Esophagus squamous epithelium (tissue), 5 donors: ENCODE data around the gene PIH1D1. TPM values are rescaled to one million over a fixed set of nuclear protein-coding genes. Genes with fewer than 3 reads are reported as not detected.

ENCODE experiments used
- DNase-seq: peaks from one replicate; lab custom pipeline; 2025; lab: John Stamatoyannopoulos, UW
- H3K27ac ChIP-seq, 4 donors: fragments of 200-600 bp; sonication (generic); one replicate each; pipeline ENCODE4 v1.5.1; 2016 to 2019; ENCODE audit warnings: mild to moderate bottlenecking in 1 of 4
- H3K27me3 ChIP-seq, 4 donors: fragments of 200-600 bp; sonication (generic); 1 replicate in 3 of 4; 2 replicates in 1 of 4; pipeline versions ENCODE4 v1.5.1 to v1.6.0; 2017 to 2021; ENCODE audit warnings: antibody characterized with exemption in 1 of 4
- H3K36me3 ChIP-seq, 3 donors: fragments of 200-600 bp; sonication (generic); one replicate each; pipeline ENCODE4 v1.5.1; 2016 to 2019
- H3K4me1 ChIP-seq, 3 donors: fragments of 200-600 bp; sonication (generic); one replicate each; pipeline ENCODE4 v1.5.1; 2017 to 2019
- H3K4me3 ChIP-seq, 4 donors: fragments of 200-600 bp; sonication (generic); 1 replicate in 3 of 4; 2 replicates in 1 of 4; pipeline ENCODE4 v1.5.1; 2016 to 2019; ENCODE audit warnings: mild to moderate bottlenecking in 2 of 4, moderate library complexity in 1 of 4
- H3K9me3 ChIP-seq, 3 donors: fragments of 200-600 bp; sonication (generic); one replicate each; pipeline ENCODE4 v1.5.1; 2016 to 2019
- CTCF ChIP-seq, 6 experiments: fragments of 450-650 bp in 4 of 6; fragments of 200-600 bp in 2 of 6; sonication (generic) in 2 of 6; IDR thresholded peaks; one replicate each; pipeline ENCODE4 v1.5.1; 2016 to 2019; ENCODE audit warnings: antibody characterized with exemption in 6 of 6, mild to moderate bottlenecking in 4 of 6, moderate library complexity in 4 of 6
- POLR2A ChIP-seq, 4 donors: fragments of 450-650 bp; IDR thresholded peaks; one replicate each; pipeline ENCODE4 v1.6.1; 2017; ENCODE audit warnings: antibody characterized with exemption in 4 of 4, mild to moderate bottlenecking in 4 of 4, moderate library complexity in 3 of 4
- WGBS, 2 donors: methylation state at CpG; one replicate each; pipeline ENCODE4 v1.1.5; 2018; 5-methylcytosine and 5-hydroxymethylcytosine counted together
- intact Hi-C: fragments of 100-400 bp; cut with DNase I; formaldehyde crosslinking; loops from one replicate; pipeline ENCODE4 v1.15.0; 2022
- small RNA-seq, 4 donors: library from RNA; depleted of rRNA; stranded (forward); fragments of <200 nt; gene quantifications; one replicate each; pipeline ENCODE3, GENCODE V24; 2016
- total RNA-seq, 4 donors: library from RNA; depleted of rRNA; stranded (reverse); fragments of >200 nt; gene quantifications; one replicate each; pipeline ENCODE4 v1.1.0, GENCODE V29; 2016
- donor health status: DM: yes; HTN: yes; CAD: no.

The PIH1D1 gene
- total RNA-seq, 4 donors from 2014 or later = 54.4 to 91.2 (median 67.2) TPM

DNA sequence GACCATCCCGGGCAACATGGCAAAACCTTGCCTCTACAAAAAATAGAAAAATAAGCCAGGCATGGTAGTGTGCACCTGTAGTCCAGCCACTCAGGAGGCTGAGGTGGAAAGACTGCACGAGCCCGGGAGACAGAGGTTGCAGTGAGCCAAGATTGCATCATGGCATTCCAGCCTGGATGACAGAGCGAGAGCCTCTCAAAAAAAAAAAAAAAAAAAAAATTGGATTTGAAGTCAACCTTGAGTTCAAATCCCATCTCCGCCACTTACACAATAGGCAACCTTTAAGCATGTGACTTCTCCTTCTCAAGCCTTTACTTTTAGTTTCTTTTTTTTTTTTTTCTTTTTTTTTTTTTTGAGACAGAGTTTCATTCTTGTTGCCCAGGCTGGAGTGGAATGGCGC, 51.6 kb downstream of the PIH1D1 start:
- Histone ChIP-seq H3K36me3 (no peaks in the 10 kb centered on the region), H3K27ac (no peak overlapping the region), H3K27me3 (peaks cover 0 to 11% (median 0%) of the 10 kb centered on the region in 4 donors), H3K4me1 (no peaks in the 10 kb centered on the region), H3K9me3 (no peaks in the 10 kb centered on the region), H3K4me3 (no peak overlapping the region)
- DNase-seq = no peak
- intact Hi-C loops = no loop called here
- WGBS, 2 donors = 79 to 82% methylated on average over 6 of the region's 6 CpGs
- TF ChIP-seq CTCF (IDR thresholded peaks at IDR 0.05) = no peak
- no peak for TF ChIP-seq POLR2A (IDR thresholded peaks at IDR 0.05)

- H3K9me3 ChIP-seq = no peaks in the 10 kb centered on the region
- no peaks in the 10 kb centered on the region for H3K36me3 ChIP-seq
- TF ChIP-seq CTCF (IDR thresholded peaks at IDR 0.05) = no peak
- TF ChIP-seq POLR2A (IDR thresholded peaks at IDR 0.05) = no peak
- no peak overlapping the region for H3K27ac ChIP-seq
- peaks cover 0 to 22% (median 0%) of the 10 kb centered on the region in 4 donors for H3K27me3 ChIP-seq
- WGBS, 2 donors = 85 to 100% methylated on average over 1 to 6 of the region's 6 CpGs
- no peak for DNase-seq
- H3K4me1 ChIP-seq = no peaks in the 10 kb centered on the region
- intact Hi-C loops = no loop called here
- no peak overlapping the region for H3K4me3 ChIP-seq
Measured at GRCh38 chr19:49398931-49399330, 52.7 kb downstream of the PIH1D1 start.

DNA sequence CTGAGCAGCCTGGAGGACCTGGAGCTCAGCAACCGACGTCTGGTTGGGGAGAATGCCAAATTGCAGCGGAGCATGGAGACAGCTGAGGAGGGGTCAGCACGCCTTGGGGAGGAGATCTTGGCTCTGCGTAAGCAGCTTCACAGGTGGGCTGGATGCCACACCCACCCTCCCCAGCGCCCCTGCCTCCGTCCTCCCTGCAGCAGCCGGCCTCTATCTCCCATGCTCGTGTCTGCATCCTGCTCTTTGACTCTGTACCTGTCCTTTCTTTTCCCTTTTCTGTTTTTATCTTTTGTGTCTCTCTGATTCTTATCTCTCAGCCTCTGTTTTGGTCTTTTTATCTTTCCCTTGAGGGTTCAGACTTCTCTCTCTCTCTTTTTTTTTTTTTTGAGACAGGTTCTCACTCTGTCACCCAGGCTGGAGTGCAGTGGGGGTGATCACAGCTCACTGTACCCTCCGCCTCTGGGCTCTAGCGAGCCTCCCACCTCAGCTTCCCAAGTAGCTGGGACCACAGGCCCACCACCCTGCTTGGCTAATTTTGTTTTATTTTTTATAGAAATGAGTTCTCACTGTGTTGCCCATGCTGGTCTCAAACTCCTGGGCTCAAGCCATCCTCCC, 53.5 kb downstream of the PIH1D1 start:
- Histone ChIP-seq H3K27me3 (peaks cover 0 to 29% (median 0%) of the 10 kb centered on the region in 4 donors), H3K4me3 (no peak overlapping the region), H3K27ac (no peak overlapping the region), H3K36me3 (no peaks in the 10 kb centered on the region), H3K9me3 (no peaks in the 10 kb centered on the region), H3K4me1 (no peaks in the 10 kb centered on the region)
- TF ChIP-seq CTCF (IDR thresholded peaks at IDR 0.05) (no peak), POLR2A (IDR thresholded peaks at IDR 0.05) (no peak)
- WGBS, 2 donors = 58 to 62% methylated on average over 9 to 10 of the region's 11 CpGs
- DNase-seq = no peak
- intact Hi-C loops = no loop called here

GRCh38 chr19:49396738-49397505, 54.7 kb downstream of the PIH1D1 start:
- H3K27ac ChIP-seq = no peak overlapping the region
- TF ChIP-seq POLR2A (IDR thresholded peaks at IDR 0.05) (no peak), CTCF (IDR thresholded peaks at IDR 0.05) (no peak)
- DNase-seq = no peak
- H3K27me3 ChIP-seq = peaks cover 0 to 29% (median 0%) of the 10 kb centered on the region in 4 donors
- no peaks in the 10 kb centered on the region for H3K9me3 ChIP-seq
- intact Hi-C loops = no loop called here
- H3K4me1 ChIP-seq = no peaks in the 10 kb centered on the region
- H3K4me3 ChIP-seq = no peak overlapping the region
- no peaks in the 10 kb centered on the region for H3K36me3 ChIP-seq
- WGBS, 2 donors = 75 to 80% methylated on average over 8 of the region's 8 CpGs

Small RNA genes lying within 50 kb of the gene (small RNA-seq; reads per million reads assigned to genes)
- 22.5 to 60.3 (median 43.4) reads per million in 4 donors for gene MIR150
- gene SNORD32A = 0 reads per million in 4 donors
- 0 reads per million in 4 donors for gene SNORD33
- 0 reads per million in 4 donors for gene SNORD34
- 0 reads per million in 4 donors for gene SNORD35A
- 0 reads per million in 4 donors for gene SNORD35B

Other genes with a start within 250 kb of the PIH1D1 start
- 1 to 10 TPM in 1 of 4 donors, under 1 TPM in 2, not detected in 1; 0.13 to 1.5 (median 0.56) TPM for gene SLC6A16, start 126.6 kb downstream of the PIH1D1 start, total RNA-seq
- 10 to 100 TPM in 1 of 4 donors, 1 to 10 TPM in 3; 3.1 to 21.4 (median 5.3) TPM for gene CD37, start 116.4 kb downstream of the PIH1D1 start, total RNA-seq
- gene TEAD2, start 89.4 kb downstream of the PIH1D1 start, total RNA-seq = 10 to 100 TPM in 2 of 4 donors, 1 to 10 TPM in 2; 3.8 to 12.4 (median 8.2) TPM
- not detected for gene DKKL1, start 87.9 kb downstream of the PIH1D1 start, total RNA-seq
- gene KASH5, start 63.6 kb downstream of the PIH1D1 start, total RNA-seq = not detected
- gene PTH2, start 28.4 kb downstream of the PIH1D1 start, total RNA-seq = not detected
- not detected for gene GFY, start 26.4 kb downstream of the PIH1D1 start, total RNA-seq
- 1 to 10 TPM in 1 of 4 donors, under 1 TPM in 3; 0.13 to 1.5 (median 0.40) TPM for gene SLC17A7, start 10.3 kb downstream of the PIH1D1 start, total RNA-seq
- gene ALDH16A1, start 1.4 kb upstream of the PIH1D1 start, total RNA-seq = 10 to 100 TPM; 35.9 to 56.5 (median 39.0) TPM
- 1 to 10 TPM in 3 of 4 donors, under 1 TPM in 1; 0.75 to 4.2 (median 2.7) TPM for gene FLT3LG, start 22.4 kb upstream of the PIH1D1 start, total RNA-seq
- gene RPL13A, start 35.8 kb upstream of the PIH1D1 start, total RNA-seq = 1,000 to 10,000 TPM; 1,642 to 4,119 (median 2,165) TPM
- 1,000 to 10,000 TPM; 2,317 to 5,784 (median 3,336) TPM for gene RPS11, start 44.6 kb upstream of the PIH1D1 start, total RNA-seq
- gene FCGRT, start 60.8 kb upstream of the PIH1D1 start, total RNA-seq = 100 to 1,000 TPM in 1 of 4 donors, 10 to 100 TPM in 3; 18.0 to 129 (median 60.0) TPM
- gene RCN3, start 76.2 kb upstream of the PIH1D1 start, total RNA-seq = 1 to 10 TPM; 1.0 to 7.2 (median 2.3) TPM
- gene NOSIP, start 128.7 kb upstream of the PIH1D1 start, total RNA-seq = 10 to 100 TPM; 37.8 to 50.7 (median 40.2) TPM
- gene PRRG2, start 129.5 kb upstream of the PIH1D1 start, total RNA-seq = 10 to 100 TPM in 1 of 4 donors, 1 to 10 TPM in 3; 7.7 to 19.8 (median 8.8) TPM
- 10 to 100 TPM in 1 of 4 donors, 1 to 10 TPM in 3; 4.5 to 11.9 (median 7.7) TPM for gene PRR12, start 139.4 kb upstream of the PIH1D1 start, total RNA-seq
- 10 to 100 TPM in 3 of 4 donors, 1 to 10 TPM in 1; 6.3 to 40.8 (median 12.8) TPM for gene RRAS, start 188.3 kb upstream of the PIH1D1 start, total RNA-seq
- 10 to 100 TPM; 11.0 to 24.8 (median 15.2) TPM for gene SCAF1, start 190.4 kb upstream of the PIH1D1 start, total RNA-seq
- gene IRF3, start 214.0 kb upstream of the PIH1D1 start, total RNA-seq = 10 to 100 TPM; 33.5 to 69.1 (median 49.4) TPM
- gene BCL2L12, start 214.1 kb upstream of the PIH1D1 start, total RNA-seq = 10 to 100 TPM in 1 of 4 donors, 1 to 10 TPM in 3; 4.4 to 12.9 (median 5.8) TPM
- gene PRMT1, start 225.5 kb upstream of the PIH1D1 start, total RNA-seq = 100 to 1,000 TPM in 3 of 4 donors, 10 to 100 TPM in 1; 86.1 to 206 (median 182) TPM
- gene ADM5, start 237.8 kb upstream of the PIH1D1 start, total RNA-seq = 1 to 10 TPM in 3 of 4 donors, under 1 TPM in 1; 0.91 to 2.8 (median 1.8) TPM
- gene CPT1C, start 239.3 kb upstream of the PIH1D1 start, total RNA-seq = 1 to 10 TPM in 2 of 4 donors, under 1 TPM in 2; 0.48 to 4.8 (median 1.1) TPM